Central memory CD8-positive, alpha-beta T cell (primary cell): ENCODE results near the gene DLX5.

Source experiments
- ATAC-seq: fragments of 150-1000 bp; cut with Tn5 transposase; replicated peaks from 2 replicates; pipeline ENCODE4 v1.10.0; 2022; ENCODE audit warnings: mild to moderate bottlenecking, moderate FRiP score, moderate number of reproducible peaks; ENCODE audit not compliant: poor library complexity, severe bottlenecking; ENCODE audit errors: extremely low read depth
- DNase-seq, 2 donors: peaks; one replicate each; pipeline ENCODE4 v3.0.0; 2021; ENCODE audit warnings: low spot score in 2 of 2
- H3K27ac Mint-ChIP-seq: one replicate; pipeline ENCODE4 v1.8.0; 2022; ENCODE audit warnings: low read depth, mild to moderate bottlenecking, moderate library complexity, mixed read lengths
- H3K27me3 Mint-ChIP-seq: one replicate; pipeline ENCODE4 v1.8.0; 2022; ENCODE audit warnings: mixed read lengths
- H3K36me3 Mint-ChIP-seq: one replicate; pipeline ENCODE4 v1.8.0; 2022; ENCODE audit warnings: mild to moderate bottlenecking, moderate library complexity, mixed read lengths; ENCODE audit not compliant: insufficient read depth
- H3K4me1 Mint-ChIP-seq: one replicate; pipeline ENCODE4 v1.8.0; 2022; ENCODE audit warnings: mixed read lengths
- H3K4me3 Mint-ChIP-seq: one replicate; pipeline ENCODE4 v1.8.0; 2022; ENCODE audit warnings: mild to moderate bottlenecking, moderate library complexity, mixed read lengths
- H3K9me3 Mint-ChIP-seq: one replicate; pipeline ENCODE4 v1.8.0; 2022; ENCODE audit warnings: mixed read lengths

The DLX5 gene

DNA sequence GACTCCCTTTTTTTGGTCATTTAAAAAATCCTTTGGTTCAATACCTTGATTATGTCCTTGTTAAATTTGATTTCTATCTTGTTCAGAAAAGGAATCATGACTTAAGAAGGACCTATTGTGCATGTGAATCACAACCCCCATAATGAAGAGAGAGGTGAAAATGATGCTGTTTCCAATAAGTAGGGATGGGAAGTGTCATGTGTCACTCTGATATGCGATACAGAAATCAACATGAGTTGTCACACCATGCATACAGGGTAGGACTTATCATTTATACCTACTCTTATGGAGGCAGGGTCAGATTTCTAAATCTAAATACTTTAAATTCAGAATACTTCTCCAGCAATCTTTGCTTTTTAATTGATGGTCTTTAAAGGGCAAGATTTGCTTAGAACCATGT lies 38.6 kb downstream of the DLX5 start:
- no peak for DNase-seq

DNA sequence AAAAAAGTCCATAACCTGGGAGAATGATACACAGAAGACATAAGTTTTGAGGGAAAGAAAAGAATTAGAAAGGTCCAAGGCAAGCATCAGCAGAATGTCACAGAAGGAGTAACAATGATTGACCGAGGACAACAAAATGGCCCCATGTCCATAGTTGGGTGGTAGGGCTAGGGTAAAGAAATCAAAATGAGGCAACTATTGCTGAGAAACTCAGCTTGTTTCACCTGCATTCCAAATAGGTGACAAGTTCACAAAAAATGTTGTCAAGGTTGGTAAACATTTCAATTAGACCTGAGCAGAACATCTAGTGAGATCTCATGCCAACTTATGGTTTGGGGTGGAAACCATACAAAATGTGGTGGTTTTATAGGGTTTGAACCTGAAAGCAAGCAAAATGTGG lies 42.0 kb downstream of the DLX5 start:
- H3K4me3 Mint-ChIP-seq: no peak overlapping the region
- no peak for ATAC-seq
- DNase-seq: no peak
- H3K9me3 Mint-ChIP-seq: no peaks in the 10 kb centered on the region
- no peaks in the 10 kb centered on the region for H3K4me1 Mint-ChIP-seq
- H3K36me3 Mint-ChIP-seq: no peaks in the 10 kb centered on the region
- peaks cover 58% of the 10 kb centered on the region for H3K27me3 Mint-ChIP-seq
- H3K27ac Mint-ChIP-seq: no peak overlapping the region

More for the DNA sequence above, 38.6 kb downstream of the DLX5 start:
- no peak for ATAC-seq
- Mint-ChIP-seq H3K27me3 (peaks cover 71% of the 10 kb centered on the region), H3K4me1 (no peaks in the 10 kb centered on the region), H3K27ac (no peak overlapping the region), H3K36me3 (no peaks in the 10 kb centered on the region), H3K9me3 (no peaks in the 10 kb centered on the region), H3K4me3 (no peak overlapping the region)

DNA sequence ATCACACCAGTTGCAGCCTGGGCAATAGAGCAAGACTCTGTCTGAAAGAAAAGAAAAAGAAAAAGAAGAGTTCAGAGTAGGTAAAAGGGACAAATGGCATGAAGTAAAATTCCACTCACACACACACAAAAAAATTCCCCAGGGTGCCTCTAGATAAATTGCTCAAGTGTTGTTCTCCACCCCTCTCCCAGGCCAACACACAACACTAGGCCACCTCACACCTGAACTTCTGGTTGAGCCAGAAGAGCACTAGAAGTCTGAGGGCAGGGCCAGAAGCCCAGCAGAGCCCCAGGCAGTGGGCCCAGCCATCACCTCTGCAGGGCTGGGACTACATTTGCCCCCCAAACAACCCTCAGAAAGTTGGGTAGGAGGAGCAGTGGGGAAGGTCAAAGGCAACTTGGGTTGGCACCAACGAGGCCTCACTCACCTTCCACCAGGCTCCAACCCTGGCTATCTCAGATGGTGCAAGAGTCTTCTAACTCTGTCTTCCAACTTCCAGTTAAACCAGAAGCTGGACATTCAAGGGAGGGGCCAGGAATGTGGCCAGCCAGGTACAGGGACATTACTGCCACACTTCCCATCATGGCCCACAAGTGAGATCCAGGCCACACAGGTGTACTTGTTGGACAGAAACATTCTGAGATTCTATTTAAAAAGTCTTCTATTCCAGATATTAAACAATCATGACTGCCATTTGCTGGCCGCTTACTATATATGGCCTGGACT lies 44.9 kb downstream of the DLX5 start:
- no peaks in the 10 kb centered on the region for H3K9me3 Mint-ChIP-seq
- no peak overlapping the region for H3K4me3 Mint-ChIP-seq
- ATAC-seq (no peak), DNase-seq (no peak)
- H3K27me3 Mint-ChIP-seq: peaks cover 50% of the 10 kb centered on the region
- no peak overlapping the region for H3K27ac Mint-ChIP-seq
- no peaks in the 10 kb centered on the region for H3K4me1 Mint-ChIP-seq
- H3K36me3 Mint-ChIP-seq: no peaks in the 10 kb centered on the region

DNA sequence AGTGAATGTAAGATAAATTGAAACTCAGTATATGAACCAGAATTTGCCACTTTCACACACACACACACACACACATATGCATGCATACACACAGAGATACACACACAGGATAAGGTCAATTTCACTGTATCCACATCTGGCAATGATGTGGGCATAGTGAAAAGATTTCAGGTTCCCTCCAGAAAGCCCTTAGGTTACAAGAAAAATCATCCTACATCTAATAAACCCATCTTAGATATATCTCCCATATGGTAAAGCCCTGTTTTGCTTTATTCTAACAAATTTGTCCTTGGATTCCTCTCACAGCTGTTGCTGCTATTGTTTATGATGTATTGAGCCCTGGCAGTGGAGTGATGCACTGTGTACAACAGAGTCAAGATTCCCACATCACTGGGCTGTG lies 47.2 kb downstream of the DLX5 start:
- H3K9me3 Mint-ChIP-seq: no peaks in the 10 kb centered on the region
- H3K4me1 Mint-ChIP-seq: no peaks in the 10 kb centered on the region
- H3K27me3 Mint-ChIP-seq: peaks cover 61% of the 10 kb centered on the region
- DNase-seq: no peak
- H3K27ac Mint-ChIP-seq: no peak overlapping the region
- no peak overlapping the region for H3K4me3 Mint-ChIP-seq
- ATAC-seq: no peak
- H3K36me3 Mint-ChIP-seq: no peaks in the 10 kb centered on the region

- Mint-ChIP-seq H3K27ac (no peak overlapping the region), H3K4me3 (no peak overlapping the region), H3K27me3 (peaks cover 67% of the 10 kb centered on the region), H3K36me3 (no peaks in the 10 kb centered on the region), H3K4me1 (no peaks in the 10 kb centered on the region), H3K9me3 (no peaks in the 10 kb centered on the region)
- ATAC-seq: no peak
- DNase-seq: no peak
Measured at GRCh38 chr7:96976106-96976505, 48.5 kb downstream of the DLX5 start.

- no peak for DNase-seq
Measured at GRCh38 chr7:96973986-96974385, 50.6 kb downstream of the DLX5 start.

DNA sequence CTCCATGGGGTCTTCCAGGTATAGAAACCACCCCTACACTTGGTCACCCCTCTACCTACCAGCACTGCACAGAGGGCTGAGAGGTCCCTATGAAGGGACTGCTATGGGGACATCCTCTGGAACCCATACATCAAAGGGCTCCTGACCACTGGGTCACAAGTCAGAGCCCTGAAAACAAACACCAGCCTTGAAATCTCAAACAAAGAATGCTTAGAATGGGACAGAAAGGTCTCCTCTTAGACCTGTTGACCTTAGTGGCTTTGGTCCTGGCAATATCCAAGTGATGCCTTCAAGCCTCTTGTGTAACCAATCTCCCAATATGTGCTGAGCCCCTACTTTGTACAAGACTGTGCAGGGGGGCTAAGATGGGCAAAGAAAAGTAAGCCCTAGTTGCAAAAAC lies 53.9 kb downstream of the DLX5 start:
- Mint-ChIP-seq H3K27me3 (peaks cover 73% of the 10 kb centered on the region), H3K36me3 (no peaks in the 10 kb centered on the region)

More at GRCh38 chr7:96973986-96974385, 50.6 kb downstream of the DLX5 start:
- no peak overlapping the region for H3K27ac Mint-ChIP-seq
- ATAC-seq: no peak
- H3K27me3 Mint-ChIP-seq: peaks cover 68% of the 10 kb centered on the region
- no peaks in the 10 kb centered on the region for H3K4me1 Mint-ChIP-seq
- no peaks in the 10 kb centered on the region for H3K36me3 Mint-ChIP-seq
- H3K9me3 Mint-ChIP-seq: no peaks in the 10 kb centered on the region
- H3K4me3 Mint-ChIP-seq: no peak overlapping the region

More for the DNA sequence above, 53.9 kb downstream of the DLX5 start:
- DNase-seq (no peak), ATAC-seq (no peak)
- Mint-ChIP-seq H3K9me3 (no peaks in the 10 kb centered on the region), H3K4me1 (no peaks in the 10 kb centered on the region), H3K27ac (no peak overlapping the region), H3K4me3 (no peak overlapping the region)
